Measurements from ENCODE around the gene ST6GALNAC2.

- TF ChIP-seq CTCF (IDR thresholded peaks at IDR 0.05) (peak in 1 of 5 experiments; percentile 27), POLR2A (IDR thresholded peaks at IDR 0.05) (no peak), EP300 (IDR thresholded peaks at IDR 0.05) (no peak)
Observed at GRCh38 chr17:76528528-76529223, 57.0 kb downstream of the ST6GALNAC2 start.

All from tibial nerve (tissue), 4 donors.